Stomach (tissue), 9 donors: ENCODE data around the gene MTMR11. TPM values are rescaled to one million over a fixed set of nuclear protein-coding genes. Genes with fewer than 3 reads are reported as not detected.

Experiments
- DNase-seq, 2 donors: peaks; one replicate each; pipeline versions ENCODE4 v3.0.0 to v3.0.0-alpha.2; 2013 to 2019
- H3K27ac ChIP-seq, 5 donors: fragments of 200-600 bp in 4 of 5; sonication (generic) in 4 of 5; one replicate each; pipeline ENCODE4 v1.5.1; 2013 to 2019; ENCODE audit warnings: mild to moderate bottlenecking in 1 of 5, moderate library complexity in 1 of 5
- H3K27me3 ChIP-seq, 3 donors: fragments of 200-600 bp; sonication (generic); one replicate each; pipeline ENCODE4 v1.5.1; 2017 to 2019; ENCODE audit warnings: mixed run types in 1 of 3
- H3K36me3 ChIP-seq, 4 donors: fragments of 200-600 bp; sonication (generic); 1 replicate in 3 of 4; 2 replicates in 1 of 4; pipeline ENCODE4 v1.5.1; 2016 to 2019
- H3K4me1 ChIP-seq, 4 donors: fragments of 200-600 bp; sonication (generic); one replicate each; pipeline ENCODE4 v1.5.1; 2016 to 2019
- H3K4me3 ChIP-seq, 4 donors: fragments of 200-600 bp; sonication (generic) in 3 of 4; one replicate each; pipeline ENCODE4 v1.5.1; 2016 to 2019; ENCODE audit warnings: mild to moderate bottlenecking in 1 of 4
- H3K9me3 ChIP-seq, 4 donors: fragments of 200-600 bp; sonication (generic); one replicate each; pipeline ENCODE4 v1.5.1; 2016 to 2019
- EP300 ChIP-seq: sonication (generic); formaldehyde crosslinking; IDR thresholded peaks from one replicate; pipeline ENCODE4 v1.6.1; 2017; ENCODE audit warnings: antibody characterized with exemption
- POLR2A ChIP-seq, 4 donors: fragments of 450-650 bp; IDR thresholded peaks; one replicate each; pipeline ENCODE4 v1.6.1; 2016; ENCODE audit warnings: antibody characterized with exemption in 4 of 4, control low read depth in 2 of 4, mild to moderate bottlenecking in 1 of 4, moderate library complexity in 1 of 4
- POLR2AphosphoS5 ChIP-seq, 3 donors: sonication (generic); formaldehyde crosslinking; IDR thresholded peaks; one replicate each; pipeline ENCODE4 v1.6.1; 2016; ENCODE audit warnings: antibody characterized with exemption in 3 of 3
- WGBS, 5 donors: extraction: QIAGEN DNeasy Blood & Tissue Kit in 3 of 5; methylation state at CpG; one replicate each; pipeline versions ENCODE4 v1.1.5 to v1.1.7; 2013 to 2018; 5-methylcytosine and 5-hydroxymethylcytosine counted together
- intact Hi-C: fragments of 100-400 bp; cut with DNase I; formaldehyde crosslinking; loops from one replicate; pipeline ENCODE4 v1.15.1; 2023; ENCODE audit warnings: low total_unique reads
- polyA plus RNA-seq, 3 donors: library from polyadenylated mRNA; stranded (reverse); fragments of 200-250 nt; gene quantifications; one replicate each; pipeline ENCODE4 v1.2.3, GENCODE V29; 2013
- total RNA-seq, 5 donors: library from RNA; depleted of rRNA; stranded (reverse); fragments of >200 nt; gene quantifications; one replicate each; pipeline versions ENCODE4 v1.1.0 to v1.2.3, GENCODE V29; 2014 to 2016
- TF ChIP-seq, protein P1 (sequence below), 7 experiments: fragments of 450-650 bp in 4 of 7; fragments of 200-600 bp in 3 of 7; sonication (generic) in 3 of 7; IDR thresholded peaks; one replicate each; pipeline ENCODE4 v1.5.1; 2016 to 2019; ENCODE audit warnings: antibody characterized with exemption in 7 of 7, control low read depth in 2 of 7, mild to moderate bottlenecking in 1 of 7
- donor health status: healthy with polysubstance abuse.
- donor health status: Bipolar disorder and iron deficiency.
- donor health status: healthy.

MTMR11 gene
- total and polyA plus RNA-seq, 8 donors = 3.5 to 169 (median 7.8) TPM

- H3K36me3 ChIP-seq = peaks cover 48 to 91% (median 86%) of the 10 kb centered on the region in 4 donors
- no peaks in the 10 kb centered on the region for H3K9me3 ChIP-seq
- no peaks in the 10 kb centered on the region for H3K27me3 ChIP-seq
- DNase-seq = no peak
- H3K4me1 ChIP-seq = peaks cover 7 to 48% (median 11%) of the 10 kb centered on the region in 4 donors
- intact Hi-C loops = loop anchor here (5.0 to 10.0 kb wide), 2 partner anchors 76 to 208 kb away; no protein-coding TSS in a partner anchor
- TF ChIP-seq, protein P1, sequence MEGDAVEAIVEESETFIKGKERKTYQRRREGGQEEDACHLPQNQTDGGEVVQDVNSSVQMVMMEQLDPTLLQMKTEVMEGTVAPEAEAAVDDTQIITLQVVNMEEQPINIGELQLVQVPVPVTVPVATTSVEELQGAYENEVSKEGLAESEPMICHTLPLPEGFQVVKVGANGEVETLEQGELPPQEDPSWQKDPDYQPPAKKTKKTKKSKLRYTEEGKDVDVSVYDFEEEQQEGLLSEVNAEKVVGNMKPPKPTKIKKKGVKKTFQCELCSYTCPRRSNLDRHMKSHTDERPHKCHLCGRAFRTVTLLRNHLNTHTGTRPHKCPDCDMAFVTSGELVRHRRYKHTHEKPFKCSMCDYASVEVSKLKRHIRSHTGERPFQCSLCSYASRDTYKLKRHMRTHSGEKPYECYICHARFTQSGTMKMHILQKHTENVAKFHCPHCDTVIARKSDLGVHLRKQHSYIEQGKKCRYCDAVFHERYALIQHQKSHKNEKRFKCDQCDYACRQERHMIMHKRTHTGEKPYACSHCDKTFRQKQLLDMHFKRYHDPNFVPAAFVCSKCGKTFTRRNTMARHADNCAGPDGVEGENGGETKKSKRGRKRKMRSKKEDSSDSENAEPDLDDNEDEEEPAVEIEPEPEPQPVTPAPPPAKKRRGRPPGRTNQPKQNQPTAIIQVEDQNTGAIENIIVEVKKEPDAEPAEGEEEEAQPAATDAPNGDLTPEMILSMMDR (IDR thresholded peaks at IDR 0.05) = no peak
- no peak for TF ChIP-seq EP300
- TF ChIP-seq POLR2A (IDR thresholded peaks at IDR 0.05) = no peak
- no peak for TF ChIP-seq POLR2AphosphoS5 (IDR thresholded peaks at IDR 0.05)
- 63 to 79% (median 76%) methylated on average over 1 of the region's 1 CpG for WGBS, 5 donors
- no peak overlapping the region for H3K27ac ChIP-seq
- H3K4me3 ChIP-seq = no peak overlapping the region
Observed at GRCh38 chr1:149966405-149966804, 29.7 kb upstream of the MTMR11 start.

GRCh38 chr1:149965440-149965839 is 28.8 kb upstream of the MTMR11 start:
- H3K27me3 ChIP-seq = no peaks in the 10 kb centered on the region
- peak overlapping the region in 3 of 5 donors; percentile 17 to 51 (median 40) for H3K27ac ChIP-seq
- no peak for DNase-seq
- peaks cover 7 to 48% (median 11%) of the 10 kb centered on the region in 4 donors for H3K4me1 ChIP-seq
- H3K4me3 ChIP-seq = no peak overlapping the region
- intact Hi-C loops = loop anchor here (5.0 to 10.0 kb wide), 2 partner anchors 77 to 209 kb away; no protein-coding TSS in a partner anchor
- TF ChIP-seq EP300 (no peak), POLR2A (IDR thresholded peaks at IDR 0.05) (no peak), POLR2AphosphoS5 (IDR thresholded peaks at IDR 0.05) (peak in 2 of 3 donors; percentile 57 to 86)
- TF ChIP-seq, protein P1 (IDR thresholded peaks at IDR 0.05) = no peak
- no peaks in the 10 kb centered on the region for H3K9me3 ChIP-seq
- H3K36me3 ChIP-seq = peaks cover 40 to 89% (median 83%) of the 10 kb centered on the region in 4 donors
- WGBS, 5 donors = 31 to 56% (median 37%) methylated on average over 3 of the region's 3 CpGs

DNA sequence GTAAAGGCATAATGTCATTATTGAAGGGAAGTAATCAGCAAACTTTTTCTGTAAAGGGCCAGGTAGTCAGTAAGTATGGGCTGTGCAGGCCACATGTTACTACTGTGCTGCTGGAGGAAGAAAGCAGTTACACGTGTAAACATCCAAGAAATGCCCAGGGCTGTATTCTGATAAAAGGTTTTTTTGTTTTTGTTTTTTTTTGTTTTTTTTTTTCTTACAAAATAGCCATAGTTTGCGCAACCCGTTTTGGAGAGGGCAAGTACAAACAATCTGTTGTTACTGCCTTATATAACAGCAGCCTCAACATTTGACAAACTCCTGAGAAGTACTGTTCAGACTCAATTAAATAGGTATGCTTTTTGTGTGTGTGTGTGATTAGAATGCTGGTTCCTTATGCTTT is 26.7 kb upstream of the MTMR11 start:
- Histone ChIP-seq H3K27ac (peak overlapping the region in 3 of 5 donors; percentile 10 to 67 (median 60)), H3K4me1 (peaks cover 7 to 48% (median 11%) of the 10 kb centered on the region in 4 donors), H3K4me3 (no peak overlapping the region), H3K9me3 (no peaks in the 10 kb centered on the region), H3K36me3 (peaks cover 48 to 87% (median 81%) of the 10 kb centered on the region in 4 donors), H3K27me3 (no peaks in the 10 kb centered on the region)
- TF ChIP-seq POLR2A (IDR thresholded peaks at IDR 0.05) (no peak), POLR2AphosphoS5 (IDR thresholded peaks at IDR 0.05) (no peak), EP300 (no peak)
- TF ChIP-seq, protein P1 (IDR thresholded peaks at IDR 0.05) = no peak
- intact Hi-C loops = loop anchor here (10.0 kb wide), 1 partner anchor 211 kb away; no protein-coding TSS in a partner anchor
- WGBS, 5 donors = 47 to 58% (median 50%) methylated on average over 3 of the region's 3 CpGs
- DNase-seq = no peak

GRCh38 chr1:149962736-149963135 is 26.1 kb upstream of the MTMR11 start:
- DNase-seq = no peak
- Histone ChIP-seq H3K4me3 (no peak overlapping the region), H3K27me3 (no peaks in the 10 kb centered on the region), H3K4me1 (peaks cover 7 to 48% (median 11%) of the 10 kb centered on the region in 4 donors), H3K27ac (peak overlapping the region in 3 of 5 donors; percentile 60 to 67 (median 66)), H3K9me3 (peaks cover 0 to 2% (median 0%) of the 10 kb centered on the region in 4 donors), H3K36me3 (peaks cover 53 to 89% (median 82%) of the 10 kb centered on the region in 4 donors)
- TF ChIP-seq, protein P1 (IDR thresholded peaks at IDR 0.05) = no peak
- no peak for TF ChIP-seq EP300
- TF ChIP-seq POLR2AphosphoS5 (IDR thresholded peaks at IDR 0.05) = no peak
- no peak for TF ChIP-seq POLR2A (IDR thresholded peaks at IDR 0.05)
- intact Hi-C loops = loop anchor here (10.0 kb wide), 1 partner anchor 212 kb away; no protein-coding TSS in a partner anchor
- WGBS, 5 donors = 66 to 82% (median 72%) methylated on average over 2 of the region's 2 CpGs
